ENCODE measurements around the gene ACSS3.

ACSS3 gene

DNA sequence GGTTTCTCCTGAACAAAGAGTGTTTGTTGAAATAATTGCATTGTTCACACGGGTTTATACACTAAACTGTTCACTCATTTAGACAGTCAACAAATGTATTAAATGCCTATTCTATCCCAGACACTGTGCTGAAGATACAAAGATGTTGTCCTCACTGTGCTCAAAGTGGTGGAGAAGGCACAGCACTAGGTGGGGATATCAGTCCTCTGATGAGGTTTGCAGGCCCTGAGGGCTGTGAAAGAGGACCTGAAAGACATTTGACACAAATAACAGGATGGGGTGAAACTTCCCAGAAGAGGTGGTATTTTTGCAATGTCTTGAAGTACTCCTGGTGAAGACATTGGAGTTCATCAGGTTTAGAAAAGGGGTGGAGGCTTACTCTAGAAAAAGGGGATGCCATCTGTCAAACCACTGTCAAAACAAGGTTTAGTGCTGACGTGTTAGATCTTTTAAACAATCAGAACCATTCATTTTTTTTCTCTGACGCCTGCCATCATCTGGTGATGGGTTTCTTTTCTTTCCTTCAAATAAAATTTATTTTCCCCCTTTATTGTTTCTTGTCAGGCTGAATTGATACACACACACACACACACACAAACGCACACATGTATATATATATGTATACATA is 69.5 kb downstream of the ACSS3 start:
- TF ChIP-seq POLR2A (IDR thresholded peaks at IDR 0.05; ENCODE audit: low read depth, low read length) (no peak), POLR2AphosphoS5 (IDR thresholded peaks at IDR 0.05; ENCODE audit: low read depth, low read length) (no peak), TAF1 (IDR thresholded peaks at IDR 0.05; ENCODE audit: borderline replicate concordance, low read depth, low read length) (no peak)
- FAIRE-seq (peak; percentile 91), DNase-seq (ENCODE audit: insufficient read length) (no peak)

DNA sequence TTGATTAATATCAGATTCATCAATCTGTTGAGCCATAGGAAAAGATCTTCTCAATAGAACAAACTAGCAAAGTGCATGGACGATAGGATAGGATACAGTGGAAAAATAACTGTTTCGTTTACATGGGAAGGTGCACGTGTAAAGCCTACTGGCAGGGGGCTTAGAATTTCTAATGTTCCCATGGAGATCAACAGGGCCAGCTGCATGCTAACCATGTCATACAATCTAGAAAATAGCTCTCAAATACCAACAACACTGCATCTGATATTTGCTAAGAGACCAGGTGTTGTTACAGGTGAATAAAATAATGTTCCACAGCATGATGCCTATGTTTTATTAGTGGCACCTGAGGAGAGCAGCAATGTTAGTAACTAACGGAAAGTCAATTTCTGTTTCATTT is 72.5 kb downstream of the ACSS3 start:
- DNase-seq (ENCODE audit: insufficient read length) (no peak), FAIRE-seq (no peak)
- TF ChIP-seq POLR2A (IDR thresholded peaks at IDR 0.05; ENCODE audit: low read depth, low read length) (no peak), TAF1 (IDR thresholded peaks at IDR 0.05; ENCODE audit: borderline replicate concordance, low read depth, low read length) (no peak), POLR2AphosphoS5 (IDR thresholded peaks at IDR 0.05; ENCODE audit: low read depth, low read length) (no peak)

DNA sequence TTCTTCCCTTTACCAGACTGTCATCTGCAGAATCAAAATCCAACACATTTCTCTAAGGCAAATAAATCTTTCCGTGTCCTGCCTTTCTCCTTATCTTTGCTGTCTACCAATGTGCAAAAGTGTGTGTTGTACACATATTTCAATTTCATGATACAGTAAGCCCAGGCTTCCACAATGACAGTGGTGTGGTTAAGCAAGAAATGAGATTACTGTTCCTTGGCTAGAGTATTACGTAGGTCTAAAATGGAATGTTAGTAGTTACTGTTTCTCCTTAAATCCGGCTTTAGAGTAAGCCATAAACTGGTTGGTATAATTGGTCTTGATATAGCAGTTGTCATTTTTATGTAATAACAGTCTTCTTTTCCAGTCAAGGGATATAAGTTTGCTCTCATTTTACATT is 82.0 kb downstream of the ACSS3 start:
- FAIRE-seq (no peak), DNase-seq (ENCODE audit: insufficient read length) (no peak)
- TF ChIP-seq TAF1 (IDR thresholded peaks at IDR 0.05; ENCODE audit: borderline replicate concordance, low read depth, low read length) (no peak), POLR2AphosphoS5 (IDR thresholded peaks at IDR 0.05; ENCODE audit: low read depth, low read length) (no peak), POLR2A (IDR thresholded peaks at IDR 0.05; ENCODE audit: low read depth, low read length) (no peak)

DNA sequence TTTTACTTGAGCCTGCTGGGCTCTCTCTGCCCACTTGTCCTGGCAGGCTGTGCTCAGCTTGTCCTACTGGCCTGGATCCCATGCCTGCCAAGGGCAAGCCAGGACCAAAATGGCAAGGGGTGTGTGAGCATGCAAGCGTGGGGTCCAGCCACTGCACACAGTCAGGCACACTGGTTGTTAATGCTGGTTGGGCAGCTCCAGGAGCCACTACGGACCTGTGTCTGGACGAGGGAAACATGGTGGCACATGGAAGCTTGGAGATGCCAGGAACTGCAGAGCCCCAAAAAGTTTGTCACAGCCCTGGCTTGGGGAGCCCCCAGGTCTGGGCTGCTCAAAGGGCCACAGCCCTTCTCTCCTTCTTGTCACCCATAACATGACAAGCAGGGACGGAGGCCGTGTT is 83.8 kb downstream of the ACSS3 start:
- DNase-seq (ENCODE audit: insufficient read length) (no peak), FAIRE-seq (no peak)
- TF ChIP-seq POLR2A (IDR thresholded peaks at IDR 0.05; ENCODE audit: low read depth, low read length) (no peak), POLR2AphosphoS5 (IDR thresholded peaks at IDR 0.05; ENCODE audit: low read depth, low read length) (no peak), TAF1 (IDR thresholded peaks at IDR 0.05; ENCODE audit: borderline replicate concordance, low read depth, low read length) (no peak)

DNA sequence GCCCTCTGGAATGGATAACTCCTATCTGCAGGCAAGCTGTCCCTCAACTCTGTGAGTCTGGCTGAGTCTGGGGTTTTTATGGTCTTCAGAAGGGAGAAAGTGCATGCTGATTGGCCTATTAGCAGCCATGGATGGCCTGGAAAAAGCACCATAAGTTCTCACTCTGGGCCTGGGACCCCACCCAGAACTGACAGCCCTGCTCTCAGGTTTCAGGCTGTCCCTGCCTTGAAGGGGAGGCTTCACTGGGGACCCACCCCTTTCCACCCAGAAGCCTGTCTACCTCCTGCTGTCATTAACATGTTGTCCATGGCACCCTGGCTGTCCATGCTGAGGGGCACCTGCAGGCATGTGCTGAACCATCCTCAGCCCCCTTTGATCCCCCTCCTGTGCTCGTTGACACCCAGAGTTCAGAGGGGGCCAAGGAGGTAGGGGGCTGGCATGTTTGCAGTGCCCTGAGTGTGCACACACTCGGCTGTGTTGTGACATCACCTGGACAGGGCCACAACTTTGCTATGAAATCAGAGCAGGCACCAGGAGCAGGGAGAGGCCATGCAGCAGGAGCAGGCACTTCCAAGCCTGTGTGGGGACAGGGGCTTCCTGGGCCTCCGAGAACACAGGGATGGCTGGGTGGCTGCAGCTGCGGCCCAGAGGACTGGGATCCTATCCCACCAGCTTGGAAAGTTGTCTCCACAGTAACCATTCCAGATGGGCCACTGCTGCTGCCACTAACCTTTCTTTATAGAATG is 84.7 kb downstream of the ACSS3 start:
- FAIRE-seq, result no peak
- TF ChIP-seq POLR2A (IDR thresholded peaks at IDR 0.05; ENCODE audit: low read depth, low read length), result no peak
- TF ChIP-seq TAF1 (IDR thresholded peaks at IDR 0.05; ENCODE audit: borderline replicate concordance, low read depth, low read length), result no peak
- no peak for TF ChIP-seq POLR2AphosphoS5 (IDR thresholded peaks at IDR 0.05; ENCODE audit: low read depth, low read length)
- DNase-seq (ENCODE audit: insufficient read length), result no peak

DNA sequence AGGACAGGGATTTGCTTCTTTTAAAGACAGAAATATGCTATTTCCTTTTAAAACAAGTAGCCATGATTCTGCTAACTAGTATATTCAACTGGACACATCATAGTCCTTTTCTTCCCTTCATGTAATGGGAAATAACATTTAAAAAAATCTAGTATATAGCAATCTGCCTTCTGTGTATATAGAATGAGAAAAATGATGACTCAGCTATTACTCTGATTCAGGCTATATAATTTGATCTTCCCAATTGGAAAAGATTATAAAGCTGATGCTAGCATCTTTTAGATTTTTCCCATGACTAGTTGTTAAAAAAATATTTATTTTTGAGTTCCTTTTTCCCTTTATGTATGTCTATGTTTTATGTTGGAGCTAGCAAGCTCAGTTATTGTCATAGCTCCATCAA is 86.9 kb downstream of the ACSS3 start:
- TF ChIP-seq POLR2A (IDR thresholded peaks at IDR 0.05; ENCODE audit: low read depth, low read length), result no peak
- TF ChIP-seq POLR2AphosphoS5 (IDR thresholded peaks at IDR 0.05; ENCODE audit: low read depth, low read length), result no peak
- no peak for TF ChIP-seq TAF1 (IDR thresholded peaks at IDR 0.05; ENCODE audit: borderline replicate concordance, low read depth, low read length)
- no peak for DNase-seq (ENCODE audit: insufficient read length)
- no peak for FAIRE-seq

DNA sequence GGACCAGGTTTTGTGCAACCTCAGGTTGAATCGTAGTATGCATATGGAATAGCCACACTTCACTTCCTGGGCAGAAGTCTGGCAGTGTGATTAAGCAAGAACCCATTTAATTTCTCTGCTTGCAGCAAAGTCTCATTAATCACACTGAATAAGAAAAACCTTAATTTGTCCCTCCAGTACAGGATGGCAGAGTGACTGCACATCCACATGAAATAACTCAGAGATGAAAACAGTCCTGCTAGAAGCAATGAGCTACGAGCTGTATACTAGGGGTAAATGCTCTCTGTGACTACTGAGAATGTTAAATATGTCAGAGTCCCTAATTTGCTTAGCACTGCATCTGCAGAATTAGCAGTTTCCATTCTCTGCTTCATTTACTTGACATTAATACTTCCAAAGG is 88.9 kb downstream of the ACSS3 start:
- DNase-seq (ENCODE audit: insufficient read length) (no peak), FAIRE-seq (no peak)
- TF ChIP-seq POLR2A (IDR thresholded peaks at IDR 0.05; ENCODE audit: low read depth, low read length), result no peak
- TF ChIP-seq POLR2AphosphoS5 (IDR thresholded peaks at IDR 0.05; ENCODE audit: low read depth, low read length), result no peak
- no peak for TF ChIP-seq TAF1 (IDR thresholded peaks at IDR 0.05; ENCODE audit: borderline replicate concordance, low read depth, low read length)

DNA sequence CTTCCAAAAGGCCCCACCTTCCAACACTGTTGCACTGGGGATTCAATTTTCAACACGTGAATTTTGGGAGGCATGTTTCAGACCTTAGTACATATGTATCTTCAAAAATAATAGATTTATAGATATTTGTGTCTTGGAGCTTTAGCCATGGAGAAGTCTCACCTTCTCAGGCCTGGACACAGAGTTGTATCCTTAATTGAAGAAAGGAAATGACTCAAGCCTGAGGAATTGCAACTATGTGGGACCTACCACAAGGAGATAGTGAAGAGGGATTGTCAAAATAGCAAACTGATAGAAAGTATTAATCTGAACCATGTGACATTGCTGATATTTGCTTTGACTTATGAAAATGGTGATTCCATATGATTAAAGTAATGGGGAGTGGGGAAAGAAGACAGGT is 89.8 kb downstream of the ACSS3 start:
- no peak for FAIRE-seq
- TF ChIP-seq POLR2A (IDR thresholded peaks at IDR 0.05; ENCODE audit: low read depth, low read length), result no peak
- TF ChIP-seq TAF1 (IDR thresholded peaks at IDR 0.05; ENCODE audit: borderline replicate concordance, low read depth, low read length), result no peak
- TF ChIP-seq POLR2AphosphoS5 (IDR thresholded peaks at IDR 0.05; ENCODE audit: low read depth, low read length), result no peak
- DNase-seq (ENCODE audit: insufficient read length), result no peak

DNA sequence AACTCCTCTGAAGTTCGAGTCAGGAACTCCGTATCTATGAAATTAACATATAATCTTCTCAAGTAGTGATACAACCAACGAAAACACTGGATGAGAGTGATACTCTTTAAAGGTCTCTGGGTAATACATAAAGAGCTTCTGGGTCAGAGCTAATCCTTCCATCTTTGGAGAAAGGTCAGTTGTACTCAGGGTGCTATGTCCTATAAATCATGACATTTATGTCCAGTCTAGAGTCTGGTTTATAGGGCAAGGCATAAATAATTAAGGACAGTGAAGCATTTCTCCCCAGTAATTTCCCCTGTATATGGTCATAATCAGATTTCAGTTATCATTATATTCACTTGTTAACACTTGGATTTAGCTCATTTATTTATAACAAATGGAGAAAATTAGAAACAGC is 90.6 kb downstream of the ACSS3 start:
- no peak for FAIRE-seq
- DNase-seq (ENCODE audit: insufficient read length), result no peak
- TF ChIP-seq POLR2A (IDR thresholded peaks at IDR 0.05; ENCODE audit: low read depth, low read length), result no peak

DNA sequence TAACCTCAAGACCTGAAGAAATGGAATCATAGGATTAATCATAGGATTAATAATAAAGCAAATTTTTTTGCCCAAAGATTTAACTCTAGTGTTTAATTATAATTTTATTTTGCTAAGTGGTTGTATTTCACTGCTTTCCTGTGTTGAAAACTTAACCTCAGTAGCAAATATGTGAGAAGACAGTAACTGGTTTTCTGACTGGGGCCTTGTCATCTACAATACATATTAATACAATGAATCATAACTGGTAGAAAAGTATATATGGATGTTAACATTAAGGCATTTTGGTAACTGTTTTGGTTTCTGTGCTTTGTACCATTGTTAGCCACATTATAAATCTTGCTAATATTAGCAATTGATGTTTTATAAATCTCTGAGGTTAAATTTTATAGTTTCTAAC is 92.2 kb downstream of the ACSS3 start:
- DNase-seq (ENCODE audit: insufficient read length) (no peak), FAIRE-seq (no peak)
- TF ChIP-seq POLR2AphosphoS5 (IDR thresholded peaks at IDR 0.05; ENCODE audit: low read depth, low read length) (no peak), TAF1 (IDR thresholded peaks at IDR 0.05; ENCODE audit: borderline replicate concordance, low read depth, low read length) (no peak), POLR2A (IDR thresholded peaks at IDR 0.05; ENCODE audit: low read depth, low read length) (no peak)

DNA sequence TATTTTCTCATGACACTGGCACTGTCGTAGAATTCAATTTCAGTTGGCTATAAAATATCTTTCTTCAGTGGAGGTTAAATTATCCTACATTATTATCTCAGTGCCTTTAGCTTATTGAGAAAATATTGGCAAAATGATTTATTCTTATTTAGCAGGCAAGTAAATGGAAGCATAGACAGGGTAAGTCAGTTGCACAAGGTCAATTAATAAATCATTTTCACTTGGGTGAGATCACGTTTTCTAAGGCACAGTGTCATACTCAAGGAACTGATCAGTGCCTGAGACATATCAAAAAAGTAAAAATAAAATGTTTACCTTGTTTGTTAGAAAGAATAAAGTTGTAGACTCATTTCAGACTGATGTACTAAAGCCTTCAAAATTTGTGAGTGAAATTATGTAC is 95.0 kb downstream of the ACSS3 start:
- no peak for DNase-seq (ENCODE audit: insufficient read length)
- no peak for TF ChIP-seq POLR2A (IDR thresholded peaks at IDR 0.05; ENCODE audit: low read depth, low read length)
- TF ChIP-seq POLR2AphosphoS5 (IDR thresholded peaks at IDR 0.05; ENCODE audit: low read depth, low read length), result no peak
- no peak for TF ChIP-seq TAF1 (IDR thresholded peaks at IDR 0.05; ENCODE audit: borderline replicate concordance, low read depth, low read length)
- FAIRE-seq, result no peak

DNA sequence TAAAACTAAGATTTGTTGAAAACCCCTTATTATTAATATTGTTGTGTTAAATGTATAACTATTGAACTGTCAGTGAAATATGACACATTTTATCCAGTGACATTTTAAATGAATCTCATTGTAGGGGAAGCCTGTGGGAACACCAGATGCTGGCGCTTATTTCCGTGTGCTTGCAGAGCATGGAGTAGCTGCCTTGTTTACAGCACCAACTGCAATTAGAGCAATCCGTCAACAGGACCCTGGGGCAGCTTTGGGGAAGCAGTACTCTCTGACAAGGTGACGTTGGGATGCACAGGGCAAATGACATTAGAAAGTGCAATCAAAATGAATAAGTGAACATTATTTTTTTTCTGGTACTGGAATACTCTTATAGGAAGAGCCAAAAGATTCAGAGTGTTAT is 96.8 kb downstream of the ACSS3 start:
- DNase-seq (ENCODE audit: insufficient read length) (no peak), FAIRE-seq (no peak)
- no peak for TF ChIP-seq POLR2A (IDR thresholded peaks at IDR 0.05; ENCODE audit: low read depth, low read length)
- no peak for TF ChIP-seq TAF1 (IDR thresholded peaks at IDR 0.05; ENCODE audit: borderline replicate concordance, low read depth, low read length)
- no peak for TF ChIP-seq POLR2AphosphoS5 (IDR thresholded peaks at IDR 0.05; ENCODE audit: low read depth, low read length)
